ENCODE measurements around the gene PI16.
A peak's percentile ranks its signal among the peaks of the same experiment; 100 is the strongest.

Gene PI16

DNA sequence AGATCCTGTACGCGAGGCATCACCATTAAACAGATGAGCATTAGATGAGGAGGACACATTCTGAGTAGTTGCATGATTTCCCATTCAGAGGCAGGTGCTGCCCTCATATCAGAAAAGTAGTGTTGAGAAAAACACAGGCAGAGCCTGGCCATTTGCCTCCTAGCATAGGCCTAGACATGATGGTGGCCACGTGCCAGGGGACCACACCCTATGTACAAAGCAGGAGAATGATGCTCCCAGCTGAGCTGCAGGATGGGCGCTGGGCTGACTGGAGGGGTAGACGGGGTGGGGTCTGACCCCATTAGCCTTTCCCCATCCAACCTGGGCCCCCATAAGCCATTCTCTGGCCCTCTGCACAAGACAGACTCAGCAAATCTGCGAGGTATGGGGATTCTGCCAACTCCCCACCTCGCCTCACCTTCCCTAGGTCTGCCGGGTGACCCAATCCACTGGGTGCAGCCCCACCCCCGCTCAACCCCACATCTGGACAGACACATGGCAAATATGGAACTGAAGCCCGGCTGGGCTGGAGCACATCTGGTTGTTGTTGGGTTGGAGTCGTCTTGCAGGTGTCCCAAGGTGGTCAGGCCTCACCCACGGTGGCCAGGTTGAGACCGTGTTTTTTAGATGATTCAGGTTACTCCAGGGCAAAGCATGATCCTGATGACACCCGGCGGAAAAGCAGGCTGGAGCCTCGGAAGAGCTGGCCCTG lies 13.9 kb downstream of the PI16 start:
- H3K36me3 Mint-ChIP-seq, result peaks cover 16% of the 10 kb centered on the region
- no peaks in the 10 kb centered on the region for H3K27me3 Mint-ChIP-seq
- no peak overlapping the region for H3K4me3 Mint-ChIP-seq
- H3K27ac Mint-ChIP-seq, result no peak overlapping the region
- H3K4me1 Mint-ChIP-seq, result peaks cover 15% of the 10 kb centered on the region
- ATAC-seq (ENCODE audit: low read depth) (no peak), DNase-seq (ENCODE audit: low spot score in 2 of 2) (no peak)
- H3K9me3 Mint-ChIP-seq, result no peaks in the 10 kb centered on the region

DNA sequence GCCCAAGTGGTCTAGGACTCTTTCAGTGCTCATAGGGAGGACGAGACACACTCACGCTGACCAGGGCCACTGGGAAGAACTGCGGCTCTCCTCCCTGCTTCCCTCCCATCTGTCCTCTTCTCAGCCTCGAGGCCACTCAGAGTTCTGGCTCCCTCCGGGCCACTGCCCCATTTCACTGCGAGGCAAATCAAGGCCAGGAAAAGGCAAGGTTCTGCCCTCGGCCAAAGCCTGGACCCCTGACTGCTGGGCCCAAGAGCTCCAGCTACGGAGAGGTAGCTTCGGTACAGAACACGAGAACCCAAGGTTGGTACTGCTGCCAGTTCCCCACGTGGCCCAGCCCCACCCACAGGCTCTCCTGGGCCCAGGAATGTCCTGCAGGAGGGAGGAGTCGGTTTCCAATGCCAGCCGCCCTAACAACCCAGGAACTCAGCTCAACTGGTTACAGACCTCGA lies 14.7 kb downstream of the PI16 start:
- no peaks in the 10 kb centered on the region for H3K9me3 Mint-ChIP-seq
- H3K27me3 Mint-ChIP-seq, result no peaks in the 10 kb centered on the region
- ATAC-seq (ENCODE audit: low read depth) (no peak), DNase-seq (ENCODE audit: low spot score in 2 of 2) (no peak)
- no peak overlapping the region for H3K27ac Mint-ChIP-seq
- H3K4me3 Mint-ChIP-seq, result no peak overlapping the region
- H3K36me3 Mint-ChIP-seq, result peaks cover 18% of the 10 kb centered on the region
- H3K4me1 Mint-ChIP-seq, result peaks cover 8% of the 10 kb centered on the region

DNA sequence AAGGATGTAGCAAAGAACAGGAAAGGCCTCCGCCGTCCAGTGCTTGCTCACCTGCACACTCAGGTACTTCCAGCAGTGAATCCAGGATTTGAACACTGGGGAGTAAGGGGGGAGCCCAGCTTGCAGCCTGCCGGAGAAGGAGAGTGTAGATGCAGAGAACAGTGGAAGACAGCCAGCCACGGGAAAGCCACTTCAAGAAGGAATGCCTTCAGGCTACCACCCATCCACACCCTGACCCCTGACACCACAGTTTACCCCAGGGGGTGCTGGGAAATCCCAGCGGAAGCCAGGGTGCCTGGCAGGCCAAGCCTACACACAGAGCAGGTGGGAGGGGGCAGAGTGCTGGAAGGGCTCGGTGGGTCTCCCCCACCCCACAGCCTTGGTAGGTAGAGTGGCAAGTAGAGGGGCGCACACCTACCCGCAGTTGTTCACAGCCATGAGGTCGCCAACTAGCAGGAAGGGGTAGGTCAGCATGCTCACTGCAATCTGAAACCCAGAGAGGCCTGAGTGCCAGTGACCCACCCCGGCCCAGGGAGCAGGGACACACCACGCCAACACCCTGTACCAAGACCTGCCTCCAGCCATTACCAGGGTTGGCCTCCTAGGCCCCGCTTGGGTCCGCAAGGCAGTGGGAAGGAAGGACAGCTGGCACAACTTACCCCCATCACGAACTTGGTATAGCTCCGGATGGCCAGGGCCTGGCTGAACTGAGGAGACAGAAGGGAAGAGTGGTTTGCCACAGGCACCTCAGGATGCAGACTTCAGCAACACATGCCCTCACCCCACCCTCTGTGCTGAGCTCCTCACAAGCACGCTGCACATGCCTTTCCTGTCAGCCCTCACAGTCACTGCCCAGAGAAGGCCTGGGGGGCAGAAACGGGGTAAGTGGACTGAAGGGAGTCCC lies 15.7 kb downstream of the PI16 start:
- Mint-ChIP-seq H3K36me3 (peaks cover 20% of the 10 kb centered on the region), H3K4me1 (no peaks in the 10 kb centered on the region), H3K9me3 (no peaks in the 10 kb centered on the region), H3K27ac (no peak overlapping the region), H3K27me3 (no peaks in the 10 kb centered on the region), H3K4me3 (no peak overlapping the region)
- no peak for DNase-seq (ENCODE audit: low spot score in 2 of 2)
- ATAC-seq (ENCODE audit: low read depth), result no peak

DNA sequence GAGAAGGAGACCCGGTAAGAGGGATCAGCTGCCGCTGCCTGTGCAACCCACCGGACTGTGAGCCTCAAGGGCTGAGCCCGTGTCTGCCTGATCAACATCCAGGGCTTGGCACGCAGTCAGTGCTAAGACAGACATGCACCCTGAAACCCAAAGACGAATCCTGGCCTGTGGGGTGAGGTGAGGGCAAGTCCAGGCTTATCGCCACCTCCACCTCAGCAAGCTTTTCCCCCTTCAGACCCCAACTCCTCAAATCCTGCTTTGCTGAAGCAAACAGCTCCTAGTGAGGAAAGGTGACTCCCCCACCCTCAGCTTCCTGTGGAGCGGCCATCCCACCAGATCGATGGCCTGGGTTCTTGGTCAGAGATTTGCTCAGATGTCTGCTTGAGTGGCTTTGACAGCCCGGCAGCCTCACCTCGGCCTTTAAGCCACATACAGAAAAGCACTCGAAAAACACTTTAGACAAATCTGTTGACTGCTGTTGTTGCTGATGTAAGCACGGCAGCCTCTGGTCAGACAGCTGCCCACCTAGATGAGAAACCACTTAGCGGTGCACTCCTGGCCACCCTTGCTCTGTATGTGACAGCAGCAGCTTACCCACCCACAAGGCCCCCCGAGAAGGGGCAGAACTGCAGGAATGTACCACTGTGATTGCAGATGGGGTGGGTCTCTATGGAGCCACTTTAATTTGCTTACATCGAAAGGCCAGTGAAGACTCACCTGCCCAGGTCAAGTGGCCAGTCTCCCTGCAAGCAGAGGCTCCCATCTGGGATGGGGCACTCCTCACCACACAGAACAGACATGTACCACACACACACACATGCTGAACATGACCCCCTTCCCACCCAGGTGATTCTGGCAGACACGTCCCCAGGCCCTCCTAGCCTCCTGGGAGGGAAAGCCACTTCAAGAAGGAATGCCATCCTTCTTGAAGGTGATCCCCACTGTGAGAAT lies 16.6 kb downstream of the PI16 start:
- H3K27ac Mint-ChIP-seq, result no peak overlapping the region

DNA sequence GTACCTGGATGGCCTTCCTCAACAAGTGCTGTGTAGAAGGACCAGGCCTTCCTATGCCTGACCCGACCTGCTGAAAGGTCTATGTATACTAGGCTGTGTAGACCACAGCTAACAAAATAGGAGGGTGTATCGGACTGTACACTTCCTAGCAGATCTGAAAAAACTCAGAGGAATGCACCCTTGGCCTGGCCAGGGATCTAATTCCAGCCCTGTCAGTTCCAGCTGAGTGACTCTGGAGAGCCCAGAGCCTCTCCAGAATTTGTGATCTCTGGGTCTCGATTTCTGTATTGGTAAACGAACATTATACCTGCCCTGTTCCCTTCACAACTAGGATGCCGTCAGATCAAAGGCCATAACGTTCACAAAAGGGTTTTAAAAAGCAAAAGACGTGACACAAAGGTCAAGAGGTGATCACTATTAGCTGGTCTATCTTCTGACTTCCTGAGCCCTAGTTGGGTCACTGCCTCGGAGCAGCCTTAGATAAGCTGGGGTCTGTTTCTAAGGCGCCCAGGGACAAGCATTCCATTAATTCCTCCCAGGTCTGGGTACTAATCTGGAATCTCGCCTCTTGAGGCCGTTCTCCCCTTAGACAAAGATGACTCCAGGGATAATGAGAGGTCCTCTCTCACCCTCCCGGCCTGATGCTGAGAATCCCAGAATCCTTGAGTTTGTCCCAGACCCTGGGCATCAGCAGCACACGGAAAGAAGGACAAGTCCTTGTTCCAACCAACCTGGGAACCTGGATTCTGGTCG lies 17.6 kb downstream of the PI16 start:
- peaks cover 31% of the 10 kb centered on the region for H3K36me3 Mint-ChIP-seq
- H3K27ac Mint-ChIP-seq, result no peak overlapping the region
- no peaks in the 10 kb centered on the region for H3K27me3 Mint-ChIP-seq
- no peaks in the 10 kb centered on the region for H3K9me3 Mint-ChIP-seq
- no peak for DNase-seq (ENCODE audit: low spot score in 2 of 2)
- no peak overlapping the region for H3K4me3 Mint-ChIP-seq
- no peak for ATAC-seq (ENCODE audit: low read depth)
- no peaks in the 10 kb centered on the region for H3K4me1 Mint-ChIP-seq

More for the DNA sequence above, 16.6 kb downstream of the PI16 start:
- Mint-ChIP-seq H3K4me1 (no peaks in the 10 kb centered on the region), H3K9me3 (no peaks in the 10 kb centered on the region), H3K36me3 (peaks cover 27% of the 10 kb centered on the region), H3K27me3 (no peaks in the 10 kb centered on the region), H3K4me3 (no peak overlapping the region)
- DNase-seq (ENCODE audit: low spot score in 2 of 2), result no peak
- no peak for ATAC-seq (ENCODE audit: low read depth)

DNA sequence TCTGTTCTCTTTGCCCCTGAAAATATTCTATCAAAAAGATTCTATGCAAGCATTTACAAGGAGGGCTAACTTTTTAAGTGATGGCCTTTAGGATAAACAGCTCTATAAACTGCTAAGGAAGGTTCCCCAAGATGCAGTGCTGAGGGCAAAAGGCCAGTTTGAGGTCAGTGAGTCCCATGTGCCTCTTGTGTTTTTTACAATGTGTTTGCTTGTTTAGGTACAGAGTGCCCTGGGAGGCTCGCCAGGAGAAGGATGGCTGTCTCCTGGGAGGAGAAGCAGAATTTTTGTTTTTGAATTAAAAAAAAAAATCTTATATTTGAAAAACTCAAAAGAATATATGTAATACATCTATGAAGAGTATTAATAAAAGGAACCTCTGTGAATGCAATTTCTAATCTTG lies 18.7 kb downstream of the PI16 start:
- Mint-ChIP-seq H3K4me3 (no peak overlapping the region), H3K9me3 (no peaks in the 10 kb centered on the region), H3K27ac (no peak overlapping the region), H3K27me3 (no peaks in the 10 kb centered on the region), H3K4me1 (peaks cover 8% of the 10 kb centered on the region), H3K36me3 (peaks cover 36% of the 10 kb centered on the region)
- DNase-seq (ENCODE audit: low spot score in 2 of 2), result no peak
- ATAC-seq (ENCODE audit: low read depth), result no peak

DNA sequence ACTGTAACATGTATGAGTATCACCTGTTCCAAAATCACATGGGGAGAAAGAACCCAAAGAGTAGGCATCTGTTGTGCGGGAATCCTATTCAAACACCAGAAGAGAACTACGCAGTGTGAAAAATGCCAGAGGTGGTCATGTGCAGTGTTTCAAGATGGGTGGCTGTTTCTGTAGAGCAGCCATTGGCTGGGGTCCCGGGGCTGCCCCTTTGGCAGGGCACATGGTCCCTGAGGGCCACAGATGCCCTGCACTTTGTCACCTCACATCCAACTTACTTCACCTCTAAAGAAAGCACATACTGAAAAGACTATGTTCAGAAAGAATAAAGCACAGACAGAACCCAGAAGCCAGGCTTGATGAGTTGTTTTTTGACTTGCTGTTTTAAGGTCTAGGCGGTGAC lies 19.1 kb downstream of the PI16 start:
- Mint-ChIP-seq H3K4me1 (peaks cover 8% of the 10 kb centered on the region), H3K36me3 (peaks cover 33% of the 10 kb centered on the region), H3K9me3 (no peaks in the 10 kb centered on the region), H3K27me3 (no peaks in the 10 kb centered on the region), H3K27ac (no peak overlapping the region), H3K4me3 (no peak overlapping the region)
- ATAC-seq (ENCODE audit: low read depth) (no peak), DNase-seq (ENCODE audit: low spot score in 2 of 2) (no peak)

DNA sequence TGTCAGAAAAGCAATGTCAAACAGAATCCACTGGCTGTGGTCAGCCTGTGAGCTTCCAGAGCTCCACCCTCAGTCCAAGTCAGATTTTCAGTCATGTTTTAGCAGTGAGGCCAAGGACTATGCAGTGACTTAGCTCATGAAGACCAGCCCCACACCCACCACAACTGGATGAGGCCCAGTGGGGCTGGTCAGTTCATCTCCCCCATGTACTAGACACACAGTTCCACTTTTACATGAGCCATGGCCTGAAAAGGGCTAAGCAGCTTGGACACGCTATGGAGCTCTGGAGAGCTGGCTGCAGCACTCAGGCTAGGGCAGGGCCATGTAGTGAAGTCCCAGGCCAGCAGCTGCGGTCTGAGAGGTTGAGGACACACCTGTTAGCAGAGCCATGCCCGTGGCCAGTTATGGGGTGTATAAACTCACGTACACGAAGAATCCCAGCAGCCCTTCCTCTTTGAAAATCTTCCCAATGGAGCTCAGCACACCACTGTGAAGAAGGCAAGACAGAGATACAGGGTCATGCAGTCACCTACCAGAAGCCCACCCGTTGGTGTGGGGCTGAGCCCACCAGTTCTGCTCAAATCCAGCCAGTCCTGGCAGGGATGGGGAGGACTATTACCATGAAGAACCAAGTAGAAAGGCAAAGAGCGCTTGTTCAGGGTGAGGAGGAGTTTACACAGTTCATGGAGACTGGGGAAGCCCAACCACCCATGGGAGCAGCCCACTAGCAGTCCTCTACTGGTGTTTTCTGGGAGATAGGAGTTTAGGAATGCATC lies 20.9 kb downstream of the PI16 start:
- no peaks in the 10 kb centered on the region for H3K9me3 Mint-ChIP-seq
- DNase-seq (ENCODE audit: low spot score in 2 of 2) (no peak), ATAC-seq (ENCODE audit: low read depth) (no peak)
- H3K27ac Mint-ChIP-seq, result no peak overlapping the region
- H3K27me3 Mint-ChIP-seq, result no peaks in the 10 kb centered on the region
- H3K4me1 Mint-ChIP-seq, result peaks cover 17% of the 10 kb centered on the region
- H3K36me3 Mint-ChIP-seq, result peaks cover 30% of the 10 kb centered on the region
- no peak overlapping the region for H3K4me3 Mint-ChIP-seq

DNA sequence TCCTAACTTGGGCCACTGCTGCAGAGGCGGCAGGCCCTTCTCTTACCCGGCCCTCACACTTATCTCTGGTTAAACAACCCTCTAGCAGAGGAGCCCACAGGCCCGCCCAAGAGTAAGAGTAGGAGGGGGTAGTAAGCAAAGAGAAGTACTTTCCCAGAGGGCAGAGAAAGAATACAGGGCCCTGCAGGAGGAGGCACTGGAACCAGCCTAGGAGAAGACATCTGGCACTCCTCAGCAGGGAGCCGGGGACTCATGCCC lies 21.4 kb downstream of the PI16 start:
- ATAC-seq (ENCODE audit: low read depth) (no peak), DNase-seq (ENCODE audit: low spot score in 2 of 2) (no peak)
- Mint-ChIP-seq H3K36me3 (peaks cover 32% of the 10 kb centered on the region), H3K27ac (no peak overlapping the region), H3K4me3 (no peak overlapping the region), H3K9me3 (no peaks in the 10 kb centered on the region), H3K4me1 (peaks cover 21% of the 10 kb centered on the region), H3K27me3 (no peaks in the 10 kb centered on the region)

DNA sequence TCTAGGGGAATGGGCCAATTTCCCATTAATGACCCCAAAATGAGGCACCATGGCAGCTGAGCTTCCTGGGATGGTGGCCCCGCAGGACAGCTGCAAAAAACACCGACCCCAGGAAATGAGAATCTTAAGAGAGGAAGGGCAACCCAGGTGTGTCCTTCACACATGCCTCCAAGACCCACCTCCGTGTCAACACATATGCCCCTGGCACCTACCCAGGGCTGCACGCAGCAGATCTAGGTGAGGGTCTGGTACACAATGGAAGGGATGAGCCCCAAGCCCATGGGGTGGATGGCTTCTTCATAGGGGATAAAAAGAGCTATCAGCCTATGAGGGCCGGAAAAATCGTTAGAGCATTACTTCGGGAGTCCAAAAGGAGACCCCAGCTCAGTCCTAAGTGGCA lies 22.0 kb downstream of the PI16 start:
- Mint-ChIP-seq H3K27ac (no peak overlapping the region), H3K9me3 (no peaks in the 10 kb centered on the region), H3K27me3 (no peaks in the 10 kb centered on the region), H3K36me3 (peaks cover 32% of the 10 kb centered on the region), H3K4me3 (no peak overlapping the region), H3K4me1 (peaks cover 21% of the 10 kb centered on the region)
- DNase-seq (ENCODE audit: low spot score in 2 of 2), result no peak
- no peak for ATAC-seq (ENCODE audit: low read depth)

DNA sequence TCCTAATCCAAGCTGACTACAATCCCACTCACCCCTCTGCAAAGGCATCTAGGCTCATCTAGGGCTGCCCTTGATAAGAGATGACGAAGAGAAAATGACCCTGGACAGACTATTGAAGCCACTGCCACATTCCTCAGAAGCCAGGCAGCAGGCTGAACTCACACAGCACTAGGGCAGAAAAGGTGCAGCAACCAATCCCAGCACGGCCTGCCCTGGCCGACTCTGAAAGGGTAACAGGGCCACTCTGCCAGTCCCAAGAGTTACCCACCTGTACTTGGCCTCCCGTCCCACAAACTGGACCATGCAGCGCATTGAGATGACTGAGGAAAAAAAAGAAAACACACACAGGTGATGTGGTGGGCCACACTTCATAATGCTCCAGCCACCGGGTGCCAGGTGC lies 22.4 kb downstream of the PI16 start:
- ATAC-seq (ENCODE audit: low read depth), result no peak
- no peaks in the 10 kb centered on the region for H3K27me3 Mint-ChIP-seq
- peaks cover 32% of the 10 kb centered on the region for H3K36me3 Mint-ChIP-seq
- H3K27ac Mint-ChIP-seq, result no peak overlapping the region
- H3K9me3 Mint-ChIP-seq, result no peaks in the 10 kb centered on the region
- no peak for DNase-seq (ENCODE audit: low spot score in 2 of 2)
- H3K4me1 Mint-ChIP-seq, result peaks cover 24% of the 10 kb centered on the region
- H3K4me3 Mint-ChIP-seq, result no peak overlapping the region

DNA sequence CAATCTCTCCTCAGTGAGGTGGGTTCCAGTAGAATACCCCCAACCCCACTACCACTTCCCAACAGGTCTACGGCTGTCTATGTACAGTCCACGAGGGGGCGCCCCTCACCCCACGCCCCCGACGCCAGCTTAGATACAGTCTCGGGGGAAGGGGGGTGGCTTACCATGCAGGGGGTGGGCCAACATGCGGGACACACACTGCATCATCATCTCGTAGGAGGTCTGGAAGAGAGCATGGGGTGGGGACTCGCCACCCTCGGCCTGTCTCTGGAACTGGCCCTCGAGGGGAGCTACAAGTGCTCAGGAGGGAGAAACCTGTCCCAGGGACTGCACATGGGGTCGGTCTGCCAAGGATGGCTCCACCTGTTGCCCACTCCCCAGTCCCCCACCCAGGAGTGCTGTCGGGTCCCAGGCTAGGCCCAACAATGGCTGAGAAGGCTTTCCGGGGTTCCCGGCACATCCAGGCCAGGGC lies 23.0 kb downstream of the PI16 start:
- H3K9me3 Mint-ChIP-seq, result no peaks in the 10 kb centered on the region
- ATAC-seq (ENCODE audit: low read depth), result peak; percentile 87
- peak overlapping the region; percentile 48 for H3K27ac Mint-ChIP-seq
- H3K4me3 Mint-ChIP-seq, result no peak overlapping the region
- peak; percentile 38 to 45 for DNase-seq (ENCODE audit: low spot score in 2 of 2)
- H3K27me3 Mint-ChIP-seq, result no peaks in the 10 kb centered on the region
- H3K4me1 Mint-ChIP-seq, result peaks cover 27% of the 10 kb centered on the region
- peaks cover 32% of the 10 kb centered on the region for H3K36me3 Mint-ChIP-seq
